HG02759 (cell line): Measurements from ENCODE around the gene ATP8A2.

ENCODE experiments used
- ATAC-seq: cut with Tn5 transposase; IDR thresholded peaks from one replicate; pipeline ENCODE4 v1.9.1; 2021; ENCODE audit warnings: mild to moderate bottlenecking, moderate library complexity; ENCODE audit not compliant: unreplicated experiment

Gene ATP8A2

DNA sequence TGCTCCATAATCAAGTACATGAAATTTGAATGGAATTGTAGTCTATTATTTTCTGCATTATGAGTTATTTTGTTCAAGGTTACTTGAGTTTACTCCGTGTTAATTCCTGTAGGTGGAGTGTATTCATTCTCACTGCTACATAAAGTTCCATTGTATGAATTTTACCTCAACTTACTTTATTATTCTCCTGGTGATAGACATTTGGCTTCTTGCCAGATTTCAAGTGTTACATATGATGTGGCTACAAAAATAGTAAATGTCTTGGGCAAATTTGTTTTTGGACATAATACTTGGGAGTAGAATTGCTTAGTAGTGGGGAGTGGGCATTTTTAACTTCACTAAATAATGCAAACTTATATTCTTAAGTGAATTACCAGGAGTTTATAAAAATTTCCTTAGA is 351.1 kb downstream of the ATP8A2 start:
- no peak for ATAC-seq

GRCh38 chr13:25725104-25725503 is 353.3 kb downstream of the ATP8A2 start:
- no peak for ATAC-seq

GRCh38 chr13:25727250-25727649 is 355.5 kb downstream of the ATP8A2 start:
- no peak for ATAC-seq

- no peak for ATAC-seq
These were observed 356.0 kb downstream of the ATP8A2 start for GRCh38 chr13:25727810-25728209.

DNA sequence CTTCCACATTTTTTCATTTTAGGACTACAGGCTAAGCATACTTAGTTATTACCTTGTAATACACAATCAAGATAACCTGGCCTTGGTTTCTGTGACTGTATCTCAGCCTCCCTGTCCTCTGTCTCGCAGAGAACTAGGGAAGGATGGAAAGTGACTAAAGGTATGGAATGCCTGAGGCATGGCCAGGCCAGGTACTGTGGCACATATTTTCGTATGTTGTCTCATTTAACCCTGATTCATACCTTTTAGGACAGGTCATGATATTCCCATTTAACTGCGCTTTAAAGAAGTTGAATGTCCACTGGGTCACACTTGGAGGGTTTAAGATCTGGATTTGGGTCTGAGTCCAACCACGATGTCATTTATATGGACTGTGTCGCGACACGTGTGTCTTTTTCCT is 357.4 kb downstream of the ATP8A2 start:
- ATAC-seq: no peak

DNA sequence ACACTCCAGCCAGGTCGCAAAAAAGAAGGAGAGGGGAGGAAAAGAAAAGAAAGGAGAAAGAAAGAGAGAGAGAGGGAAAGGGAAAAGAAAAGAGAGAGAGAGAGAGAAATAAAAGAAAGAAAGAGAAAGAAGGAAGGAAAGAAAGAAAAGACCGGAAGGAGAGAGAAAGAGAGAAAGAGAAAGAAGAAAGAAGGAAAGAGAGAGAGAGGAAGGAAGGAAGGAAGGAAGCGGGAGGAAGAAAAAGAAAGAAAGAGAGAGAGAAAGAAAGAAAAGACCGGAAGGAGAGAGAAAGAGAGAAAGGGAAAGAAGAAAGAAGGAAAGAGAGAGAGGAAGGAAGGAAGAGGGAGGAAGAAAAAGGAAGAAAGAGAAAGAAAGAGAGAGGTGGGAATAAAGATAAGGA is 359.3 kb downstream of the ATP8A2 start:
- no peak for ATAC-seq

DNA sequence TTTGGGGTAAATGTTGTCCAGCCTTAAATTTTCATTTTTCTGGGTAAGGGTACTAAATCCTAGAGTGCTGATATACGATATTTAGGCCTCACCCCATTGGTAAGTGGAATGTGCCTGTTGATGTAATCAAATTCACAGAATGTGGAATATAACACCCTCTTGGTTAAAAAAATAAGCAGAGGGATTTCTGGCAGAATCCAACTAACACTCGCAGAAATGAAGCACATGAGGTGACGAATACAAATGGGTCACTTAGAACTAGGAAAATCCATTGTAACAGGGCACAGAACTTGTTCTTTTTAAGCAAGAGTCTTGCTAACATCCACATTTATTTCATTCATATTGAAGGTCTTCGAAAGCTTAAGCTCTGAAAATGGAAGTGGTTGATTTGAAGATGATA is 359.8 kb downstream of the ATP8A2 start:
- no peak for ATAC-seq

- no peak for ATAC-seq
These were observed 360.5 kb downstream of the ATP8A2 start for GRCh38 chr13:25732111-25732865.

GRCh38 chr13:25733001-25733491 is 361.3 kb downstream of the ATP8A2 start:
- ATAC-seq: no peak

DNA sequence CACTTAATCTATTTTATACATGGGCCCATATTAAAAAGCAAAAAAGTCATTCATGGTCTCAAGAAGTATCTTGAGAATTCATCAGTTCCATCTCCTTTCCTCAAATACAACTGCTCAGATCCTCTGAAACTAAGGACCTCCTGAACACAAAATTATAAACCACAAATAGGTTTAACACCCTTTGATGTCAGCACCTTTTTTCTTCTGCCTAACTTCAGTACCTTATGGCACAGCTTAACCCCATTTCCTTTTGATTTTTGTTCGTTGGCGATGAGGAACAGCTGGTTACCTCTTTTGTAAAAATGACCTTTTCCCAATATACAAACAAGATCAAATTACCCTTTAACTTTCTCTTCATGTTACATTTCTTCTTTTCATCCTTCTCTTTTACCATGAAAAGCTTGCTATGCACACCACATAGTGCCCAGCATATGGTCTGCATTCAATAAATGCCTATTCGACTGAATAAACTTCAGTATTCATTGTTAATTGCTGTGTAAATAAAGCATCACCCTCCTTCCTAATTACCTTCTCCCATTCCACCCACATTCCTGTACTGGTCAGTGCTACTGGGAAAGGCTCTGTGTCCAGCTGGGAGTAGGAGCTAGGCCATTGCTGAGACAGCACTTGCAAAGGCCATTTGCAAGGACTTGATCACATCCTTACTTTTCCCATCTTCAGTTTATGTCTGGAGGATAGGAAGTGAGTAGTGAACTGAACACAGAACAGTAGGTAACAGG is 362.1 kb downstream of the ATP8A2 start:
- ATAC-seq: no peak

- no peak for ATAC-seq
These were observed 366.8 kb downstream of the ATP8A2 start for GRCh38 chr13:25738342-25739196.

GRCh38 chr13:25739376-25739775 is 367.6 kb downstream of the ATP8A2 start:
- no peak for ATAC-seq

DNA sequence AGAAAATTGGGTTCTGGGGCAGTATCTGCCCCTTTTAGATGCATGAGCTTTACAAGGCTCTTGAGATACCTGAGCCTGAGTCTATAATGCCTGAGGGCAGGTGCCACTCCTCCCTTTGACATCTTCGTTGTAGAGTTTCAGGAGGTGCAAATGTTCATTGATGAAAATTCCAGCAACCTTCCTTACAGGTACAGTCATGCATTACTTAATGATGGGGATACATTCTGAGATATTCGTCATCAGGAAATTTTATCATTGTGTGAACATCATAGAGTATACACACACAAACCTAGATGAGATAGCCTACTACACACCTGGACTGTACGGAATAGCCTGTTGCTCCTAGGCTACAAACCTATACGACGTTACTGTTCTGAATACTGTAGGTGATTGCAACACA is 370.0 kb downstream of the ATP8A2 start:
- ATAC-seq: no peak

- ATAC-seq: no peak
These were observed 370.4 kb downstream of the ATP8A2 start for GRCh38 chr13:25742220-25742619.

GRCh38 chr13:25743421-25743820 is 371.6 kb downstream of the ATP8A2 start:
- no peak for ATAC-seq

GRCh38 chr13:25744178-25744577 is 372.4 kb downstream of the ATP8A2 start:
- ATAC-seq: no peak

GRCh38 chr13:25746131-25746530 is 374.4 kb downstream of the ATP8A2 start:
- ATAC-seq: no peak

DNA sequence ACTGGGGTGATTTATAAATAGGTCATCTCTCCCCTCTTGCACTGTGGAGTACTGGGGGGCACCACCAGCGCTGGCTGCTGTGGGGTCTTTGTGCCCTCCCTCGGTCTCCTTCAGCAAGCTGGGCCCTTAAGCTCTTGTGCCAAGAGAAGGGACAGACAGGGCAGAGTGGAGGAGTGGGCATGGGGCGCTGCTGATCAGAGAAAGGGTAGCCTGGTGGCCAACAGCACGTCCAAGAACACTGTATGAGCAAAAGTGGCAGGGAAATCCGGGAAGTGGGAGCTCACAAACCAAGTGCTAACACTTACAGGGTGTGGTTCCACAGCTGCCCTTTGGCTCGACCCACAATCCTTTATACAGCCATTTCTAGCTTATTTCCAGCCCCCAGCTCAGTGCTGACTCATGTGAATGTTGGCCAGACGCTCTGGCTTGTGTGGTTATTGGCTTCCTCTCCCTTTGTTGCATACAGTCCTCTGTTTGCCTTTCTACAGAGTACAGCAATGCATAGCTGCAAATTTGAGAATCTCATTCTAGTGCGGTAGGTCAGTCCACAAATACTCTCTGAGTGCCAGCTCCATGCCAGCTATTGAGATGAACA is 381.3 kb downstream of the ATP8A2 start:
- ATAC-seq: no peak

DNA sequence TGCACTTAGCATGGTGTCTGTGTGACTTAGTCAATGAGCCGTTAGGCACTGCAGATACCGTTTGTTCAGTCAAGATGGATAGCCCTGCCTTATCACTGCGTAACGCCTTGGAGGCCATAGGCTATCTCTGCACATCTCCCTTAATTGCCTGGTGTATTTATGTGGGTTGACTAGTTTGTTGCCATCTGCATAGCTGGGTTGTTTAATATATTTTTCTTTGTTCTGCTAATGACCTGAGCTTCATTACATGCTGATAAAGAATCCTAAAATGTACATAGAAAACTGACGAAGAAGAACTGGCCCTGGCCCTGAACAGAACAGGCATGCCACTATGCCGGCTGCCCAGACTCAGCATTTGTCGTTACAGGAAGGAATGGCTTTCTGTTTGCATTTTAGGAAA is 382.2 kb downstream of the ATP8A2 start:
- ATAC-seq: no peak

- ATAC-seq: no peak
These were observed 384.5 kb downstream of the ATP8A2 start for GRCh38 chr13:25756251-25756650.

- ATAC-seq: no peak
These were observed 385.1 kb downstream of the ATP8A2 start for GRCh38 chr13:25756912-25757311.
